GM12878 (cell line): ENCODE data around the gene KDM4C. TPM values are rescaled to one million over a fixed set of nuclear protein-coding genes. Genes with fewer than 3 reads are reported as not detected.

Experiments
- ATAC-seq: fragments of 200-7000 bp; cut with Tn5 transposase; 3 replicates; pipeline ENCODE4 v1.9.1; 2020; ENCODE audit warnings: mild to moderate bottlenecking, moderate library complexity
- BruUV-seq: library from RNA; stranded (reverse); fragments of 400-500 nt; replicated peaks from 2 replicates; lab custom pipeline; 2021; lab: Mats Ljungman, UMichigan
- CTCF ChIA-PET: fragments of 300-600 bp; sonication (Branson Sonifier 250); formaldehyde crosslinking; extraction: SDS; loops from one replicate; lab custom pipeline; 2021; ENCODE audit warnings: inconsistent platforms; lab: Yijun Ruan, JAX
- POLR2A ChIA-PET: fragments of 350-600 bp; formaldehyde crosslinking; extraction: SDS; loops from one replicate; lab custom pipeline; 2021; ENCODE audit warnings: inconsistent platforms; lab: Charles Lee
- RAD21 ChIA-PET: fragments of 300-600 bp; sonication (Branson Sonifier 250); formaldehyde crosslinking; loops from one replicate; lab custom pipeline; 2023; ENCODE audit warnings: antibody characterized with exemption; ENCODE audit not compliant: unreplicated experiment; lab: Charles Lee
- SMC1A ChIA-PET: fragments of 300-600 bp; sonication (Branson Sonifier 250); formaldehyde crosslinking; loops from one replicate; lab custom pipeline; 2023; ENCODE audit not compliant: unreplicated experiment, uncharacterized antibody; lab: Charles Lee
- DNase-seq: peaks from one replicate; pipeline ENCODE4 v3.0.0-alpha.2; 2011; ENCODE audit warnings: low read depth, low spot score
- FAIRE-seq: peaks from 3 replicates; lab custom pipeline; 2011; peaks lifted over from hg19 to GRCh38; lab: Jason Lieb, UNC
- H2AFZ ChIP-seq: 2 replicates; pipeline ENCODE4 v1.6.0; 2011; ENCODE audit warnings: low read depth, low read length, control low read depth; ENCODE audit not compliant: control insufficient read depth
- H3K27ac ChIP-seq: 2 replicates; pipeline ENCODE4 v1.5.1; 2011; ENCODE audit warnings: control low read depth; ENCODE audit not compliant: control insufficient read depth, insufficient read depth
- H3K27me3 ChIP-seq, 2 experiments: replicated peaks in 1 of 2; 2 replicates each; pipeline versions ENCODE4 v1.6.0 to v1.6.1; 2011; ENCODE audit warnings: low read length in 1 of 2; ENCODE audit not compliant: control insufficient read depth in 2 of 2, insufficient read depth in 2 of 2
- H3K36me3 ChIP-seq, 2 experiments: 2 replicates each; pipeline ENCODE4 v1.5.1; 2011; ENCODE audit warnings: low read length in 1 of 2; ENCODE audit not compliant: control insufficient read depth in 2 of 2, insufficient read depth in 2 of 2
- H3K4me1 ChIP-seq: 2 replicates; pipeline ENCODE4 v1.6.1; 2011; ENCODE audit warnings: mild to moderate bottlenecking, low read length, moderate library complexity, mixed read lengths; ENCODE audit not compliant: control insufficient read depth, insufficient read depth
- H3K4me2 ChIP-seq: 2 replicates; pipeline ENCODE4 v1.6.0; 2011; ENCODE audit warnings: control low read depth; ENCODE audit not compliant: control insufficient read depth, insufficient read depth
- H3K4me3 ChIP-seq: fragments of 200-600 bp; sonication (generic); 2 replicates; pipeline ENCODE4 v1.5.1; 2016
- H3K79me2 ChIP-seq: 2 replicates; pipeline ENCODE4 v1.6.0; 2011; ENCODE audit warnings: low read length; ENCODE audit not compliant: control insufficient read depth, insufficient read depth
- H3K9ac ChIP-seq: 2 replicates; pipeline ENCODE4 v1.8.0; 2011; ENCODE audit warnings: low read length, control low read depth, mixed read lengths; ENCODE audit not compliant: control insufficient read depth, insufficient read depth
- H3K9me3 ChIP-seq: replicated peaks from 3 replicates; pipeline ENCODE4 v1.5.1; 2011; ENCODE audit warnings: mild to moderate bottlenecking, low read length; ENCODE audit not compliant: control insufficient read depth, insufficient read depth
- H4K20me1 ChIP-seq: 2 replicates; pipeline ENCODE4 v1.6.0; 2011; ENCODE audit not compliant: control insufficient read depth, insufficient read depth
- BMI1 ChIP-seq: fragments of 450-650 bp; IDR thresholded peaks from 2 replicates; pipeline ENCODE4 v1.6.1; 2016; ENCODE audit warnings: mild to moderate bottlenecking, moderate library complexity, borderline replicate concordance
- CBFB ChIP-seq: IDR thresholded peaks from 2 replicates; pipeline ENCODE4 v1.6.1; 2016; ENCODE audit warnings: antibody characterized with exemption, low read depth
- JUNB ChIP-seq: IDR thresholded peaks from 2 replicates; pipeline ENCODE4 v1.6.1; 2016; ENCODE audit warnings: antibody characterized with exemption, mild to moderate bottlenecking
- NBN ChIP-seq: fragments of 450-650 bp; IDR thresholded peaks from 2 replicates; pipeline ENCODE4 v1.6.1; 2016
- NFIC ChIP-seq: IDR thresholded peaks from 2 replicates; pipeline ENCODE4 v1.6.1; 2012; ENCODE audit warnings: low read depth, mild to moderate bottlenecking, inconsistent platforms, low read length, moderate library complexity
- RUNX3 ChIP-seq: IDR thresholded peaks from 2 replicates; pipeline ENCODE4 v1.6.1; 2012; ENCODE audit warnings: low read length, inconsistent platforms
- whole genome bisulfite sequencing: methylation state at CpG from one replicate; pipeline ENCODE4 v1.1.6; 2016; ENCODE audit warnings: low lambda C conversion rate; ENCODE audit not compliant: insufficient replicate concordance, insufficient coverage; ENCODE audit errors: missing lambda C conversion rate; 5-methylcytosine and 5-hydroxymethylcytosine counted together
- in situ Hi-C: fragments of 300-500 bp; cut with MboI; formaldehyde crosslinking; loops from 9 replicates; pipeline ENCODE4 v1.14.3; 2018; ENCODE audit warnings: mixed read lengths
- intact Hi-C: fragments of 100-400 bp; cut with micrococcal nuclease; formaldehyde crosslinking; loops from one replicate; pipeline ENCODE4 v1.14.2; 2022; ENCODE audit not compliant: unreplicated experiment
- polyA plus RNA-seq, 11 experiments: library from polyadenylated mRNA; depleted of rRNA in 4 of 11; unstranded in 6 of 11; stranded (reverse) in 5 of 11; fragments of >200 nt; fragmentation: Nextera tagmentation in 4 of 11; fragmentation: Illumina TruSeq in 1 of 11; extraction: Ambion mirVana in 4 of 11; extraction: Trizol in 1 of 11; gene quantifications; 1 replicate in 1 of 11; 2 replicates in 10 of 11; pipeline versions ENCODE4 v1.2.1 to v1.2.3, GENCODE V29; 2011 to 2016; ENCODE audit warnings: inconsistent platforms in 2 of 11, missing spikeins in 2 of 11, low read depth in 1 of 11
- total RNA-seq, 4 experiments: library from RNA; depleted of rRNA in 3 of 4; stranded (reverse); fragments of >200 nt in 3 of 4; fragmentation: Illumina TruSeq in 1 of 4; extraction: Trizol in 1 of 4; gene quantifications; 2 replicates each; pipeline versions ENCODE4 v1.2.1 to v1.2.3, GENCODE V29; 2013 to 2021
- TF ChIP-seq, protein P1 (sequence below): fragments of 450-650 bp; IDR thresholded peaks from 2 replicates; pipeline ENCODE4 v1.6.1; 2017; ENCODE audit warnings: antibody characterized with exemption, mild to moderate bottlenecking, moderate library complexity
- TF ChIP-seq, protein P2 (sequence below): fragments of 450-650 bp; IDR thresholded peaks from 2 replicates; pipeline ENCODE4 v1.6.1; 2016; ENCODE audit warnings: mild to moderate bottlenecking, moderate library complexity, borderline replicate concordance
- TF ChIP-seq, protein P3 (sequence below): fragments of 450-650 bp; IDR thresholded peaks from 2 replicates; pipeline ENCODE4 v1.6.1; 2016; ENCODE audit warnings: mild to moderate bottlenecking

Gene KDM4C
- total and polyA plus RNA-seq, 10 of the 15 experiments (the other 5 are each of a cell fraction or from before 2014, with no cell fraction given): 6.8 to 41.2 (median 20.1) TPM

- FAIRE-seq (no peak), DNase-seq (no peak), ATAC-seq (no peak)
- ChIA-PET RAD21 (interaction anchor here (2.5 kb wide), 1 partner anchor 10 kb away, joined by 12 read pairs; no protein-coding TSS in a partner anchor), SMC1A (interaction anchor here (1.0 to 2.2 kb wide), 3 partner anchors 9 to 20 kb away, joined by 3 to 12 read pairs (median 6); no protein-coding TSS in a partner anchor), POLR2A (interaction anchor here (1.0 kb wide), 1 partner anchor 11 kb away, joined by 3 read pairs; no protein-coding TSS in a partner anchor), CTCF (interaction anchor here (0.9 to 1.8 kb wide), 2 partner anchors 11 to 100 kb away, joined by 3 to 10 read pairs; no protein-coding TSS in a partner anchor)
- in situ Hi-C loops (no loop called here), intact Hi-C loops (no loop called here)
- Histone ChIP-seq H3K36me3 (peaks cover 0 to 4% of the 10 kb centered on the region in 2 experiments; a peak in 1 of 4 replicates), H2AFZ (no peak overlapping the region), H3K9me3 (no peaks in the 10 kb centered on the region; the same call in 2 of the 3 replicates), H3K79me2 (no peaks in the 10 kb centered on the region), H3K4me2 (no peak overlapping the region), H3K27me3 (no peaks in the 10 kb centered on the region), H3K4me3 (no peak overlapping the region), H3K9ac (no peak overlapping the region; the same call in 1 of the 2 replicates), H3K27ac (no peak overlapping the region; the same call in 1 of the 2 replicates), H3K4me1 (no peaks in the 10 kb centered on the region), H4K20me1 (no peaks in the 10 kb centered on the region)
- BruUV-seq: no TSS peak
- TF ChIP-seq, protein P1, sequence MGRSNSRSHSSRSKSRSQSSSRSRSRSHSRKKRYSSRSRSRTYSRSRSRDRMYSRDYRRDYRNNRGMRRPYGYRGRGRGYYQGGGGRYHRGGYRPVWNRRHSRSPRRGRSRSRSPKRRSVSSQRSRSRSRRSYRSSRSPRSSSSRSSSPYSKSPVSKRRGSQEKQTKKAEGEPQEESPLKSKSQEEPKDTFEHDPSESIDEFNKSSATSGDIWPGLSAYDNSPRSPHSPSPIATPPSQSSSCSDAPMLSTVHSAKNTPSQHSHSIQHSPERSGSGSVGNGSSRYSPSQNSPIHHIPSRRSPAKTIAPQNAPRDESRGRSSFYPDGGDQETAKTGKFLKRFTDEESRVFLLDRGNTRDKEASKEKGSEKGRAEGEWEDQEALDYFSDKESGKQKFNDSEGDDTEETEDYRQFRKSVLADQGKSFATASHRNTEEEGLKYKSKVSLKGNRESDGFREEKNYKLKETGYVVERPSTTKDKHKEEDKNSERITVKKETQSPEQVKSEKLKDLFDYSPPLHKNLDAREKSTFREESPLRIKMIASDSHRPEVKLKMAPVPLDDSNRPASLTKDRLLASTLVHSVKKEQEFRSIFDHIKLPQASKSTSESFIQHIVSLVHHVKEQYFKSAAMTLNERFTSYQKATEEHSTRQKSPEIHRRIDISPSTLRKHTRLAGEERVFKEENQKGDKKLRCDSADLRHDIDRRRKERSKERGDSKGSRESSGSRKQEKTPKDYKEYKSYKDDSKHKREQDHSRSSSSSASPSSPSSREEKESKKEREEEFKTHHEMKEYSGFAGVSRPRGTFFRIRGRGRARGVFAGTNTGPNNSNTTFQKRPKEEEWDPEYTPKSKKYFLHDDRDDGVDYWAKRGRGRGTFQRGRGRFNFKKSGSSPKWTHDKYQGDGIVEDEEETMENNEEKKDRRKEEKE: no peak
- TF ChIP-seq NFIC (0 out of 2 replicates have a peak, but pooled peaks have one; percentile 44), RUNX3 (peak; percentile 53; the same call in 1 of the 2 replicates), CBFB (no peak), NBN (0 out of 2 replicates have a peak, but pooled peaks have one; percentile 23), BMI1 (no peak), JUNB (peak; percentile 28; the same call in 1 of the 2 replicates)
- TF ChIP-seq, protein P2, sequence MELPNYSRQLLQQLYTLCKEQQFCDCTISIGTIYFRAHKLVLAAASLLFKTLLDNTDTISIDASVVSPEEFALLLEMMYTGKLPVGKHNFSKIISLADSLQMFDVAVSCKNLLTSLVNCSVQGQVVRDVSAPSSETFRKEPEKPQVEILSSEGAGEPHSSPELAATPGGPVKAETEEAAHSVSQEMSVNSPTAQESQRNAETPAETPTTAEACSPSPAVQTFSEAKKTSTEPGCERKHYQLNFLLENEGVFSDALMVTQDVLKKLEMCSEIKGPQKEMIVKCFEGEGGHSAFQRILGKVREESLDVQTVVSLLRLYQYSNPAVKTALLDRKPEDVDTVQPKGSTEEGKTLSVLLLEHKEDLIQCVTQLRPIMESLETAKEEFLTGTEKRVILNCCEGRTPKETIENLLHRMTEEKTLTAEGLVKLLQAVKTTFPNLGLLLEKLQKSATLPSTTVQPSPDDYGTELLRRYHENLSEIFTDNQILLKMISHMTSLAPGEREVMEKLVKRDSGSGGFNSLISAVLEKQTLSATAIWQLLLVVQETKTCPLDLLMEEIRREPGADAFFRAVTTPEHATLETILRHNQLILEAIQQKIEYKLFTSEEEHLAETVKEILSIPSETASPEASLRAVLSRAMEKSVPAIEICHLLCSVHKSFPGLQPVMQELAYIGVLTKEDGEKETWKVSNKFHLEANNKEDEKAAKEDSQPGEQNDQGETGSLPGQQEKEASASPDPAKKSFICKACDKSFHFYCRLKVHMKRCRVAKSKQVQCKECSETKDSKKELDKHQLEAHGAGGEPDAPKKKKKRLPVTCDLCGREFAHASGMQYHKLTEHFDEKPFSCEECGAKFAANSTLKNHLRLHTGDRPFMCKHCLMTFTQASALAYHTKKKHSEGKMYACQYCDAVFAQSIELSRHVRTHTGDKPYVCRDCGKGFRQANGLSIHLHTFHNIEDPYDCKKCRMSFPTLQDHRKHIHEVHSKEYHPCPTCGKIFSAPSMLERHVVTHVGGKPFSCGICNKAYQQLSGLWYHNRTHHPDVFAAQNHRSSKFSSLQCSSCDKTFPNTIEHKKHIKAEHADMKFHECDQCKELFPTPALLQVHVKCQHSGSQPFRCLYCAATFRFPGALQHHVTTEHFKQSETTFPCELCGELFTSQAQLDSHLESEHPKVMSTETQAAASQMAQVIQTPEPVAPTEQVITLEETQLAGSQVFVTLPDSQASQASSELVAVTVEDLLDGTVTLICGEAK: no peak
- TF ChIP-seq, protein P3, sequence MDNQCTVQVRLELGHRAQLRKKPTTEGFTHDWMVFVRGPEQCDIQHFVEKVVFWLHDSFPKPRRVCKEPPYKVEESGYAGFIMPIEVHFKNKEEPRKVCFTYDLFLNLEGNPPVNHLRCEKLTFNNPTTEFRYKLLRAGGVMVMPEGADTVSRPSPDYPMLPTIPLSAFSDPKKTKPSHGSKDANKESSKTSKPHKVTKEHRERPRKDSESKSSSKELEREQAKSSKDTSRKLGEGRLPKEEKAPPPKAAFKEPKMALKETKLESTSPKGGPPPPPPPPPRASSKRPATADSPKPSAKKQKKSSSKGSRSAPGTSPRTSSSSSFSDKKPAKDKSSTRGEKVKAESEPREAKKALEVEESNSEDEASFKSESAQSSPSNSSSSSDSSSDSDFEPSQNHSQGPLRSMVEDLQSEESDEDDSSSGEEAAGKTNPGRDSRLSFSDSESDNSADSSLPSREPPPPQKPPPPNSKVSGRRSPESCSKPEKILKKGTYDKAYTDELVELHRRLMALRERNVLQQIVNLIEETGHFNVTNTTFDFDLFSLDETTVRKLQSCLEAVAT: no peak
- WGBS: 53% methylated on average over 3 of the region's 3 CpGs
Observed at GRCh38 chr9:6816581-6816980, 58.8 kb downstream of the KDM4C start.
